T-helper 2 cell (primary cell): Measurements from ENCODE around the gene IFI35.
"Not testable (repeated sequence)": the region's sequence is repeated elsewhere in the genome, so short reads cannot be mapped to it uniquely, and the experiment has no call there.

Experiments used
- DNase-seq, 5 experiments: peaks; one replicate each; pipeline versions ENCODE4 v3.0.0 to v3.0.0-alpha.2; 2012 to 2022
- total RNA-seq, 2 donors: gene quantifications; one replicate each; lab custom pipeline; 2026; lab: John Stamatoyannopoulos, UW

Gene IFI35
- total RNA-seq, result 13.1 to 18.9 reads per million in 2 donors

DNA sequence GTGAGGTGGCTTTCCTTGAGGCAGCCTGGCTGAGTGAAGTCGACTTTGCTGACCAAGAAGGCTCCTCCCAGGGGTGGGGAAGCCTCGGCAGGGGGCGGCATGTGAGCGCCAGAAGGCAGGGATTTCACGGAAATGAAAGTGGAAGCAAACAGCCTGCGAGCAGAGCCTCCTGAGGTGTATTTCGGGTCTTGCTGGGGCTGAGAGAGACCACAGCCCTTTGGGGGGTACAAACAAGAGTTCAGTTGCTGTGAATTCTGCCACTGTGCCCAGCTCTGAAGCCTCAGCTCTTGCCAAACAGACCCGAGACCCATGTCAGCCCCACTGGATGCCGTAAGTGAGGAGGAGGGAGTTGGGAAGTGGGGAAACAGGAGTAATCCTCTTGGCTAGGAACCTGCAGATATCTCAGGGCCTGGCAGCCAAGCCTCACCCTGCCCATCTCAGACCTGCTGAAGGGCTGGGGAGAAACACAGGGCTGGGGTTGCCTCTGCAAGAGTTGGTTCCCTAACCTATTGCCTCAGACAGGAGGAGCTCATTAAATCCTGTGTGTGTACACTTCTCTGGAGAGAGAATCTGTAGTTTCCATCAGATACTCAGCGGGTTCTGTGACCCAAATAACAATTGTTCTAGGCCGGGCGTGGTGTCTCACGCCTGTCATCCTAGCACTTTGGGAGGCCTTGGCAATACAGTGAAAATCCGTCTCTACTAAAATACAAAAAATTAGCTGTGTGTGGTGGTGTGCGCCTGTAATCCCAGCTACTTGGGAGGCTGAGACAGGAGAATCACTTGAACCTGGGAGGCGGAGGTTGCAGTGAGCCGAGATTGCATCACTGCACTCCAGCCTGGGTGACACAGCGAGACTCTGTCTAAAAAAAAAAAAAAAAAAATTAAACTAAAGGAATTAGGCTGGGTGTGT, at the start of gene IFI35:
TSS of gene IFI35 (plus strand) at position 146 of the 913 bp plus-strand sequence. CDS start at position 310, 164 bp downstream.
- DNase-seq, result peak; percentile 52 to 92 (median 73)

DNA sequence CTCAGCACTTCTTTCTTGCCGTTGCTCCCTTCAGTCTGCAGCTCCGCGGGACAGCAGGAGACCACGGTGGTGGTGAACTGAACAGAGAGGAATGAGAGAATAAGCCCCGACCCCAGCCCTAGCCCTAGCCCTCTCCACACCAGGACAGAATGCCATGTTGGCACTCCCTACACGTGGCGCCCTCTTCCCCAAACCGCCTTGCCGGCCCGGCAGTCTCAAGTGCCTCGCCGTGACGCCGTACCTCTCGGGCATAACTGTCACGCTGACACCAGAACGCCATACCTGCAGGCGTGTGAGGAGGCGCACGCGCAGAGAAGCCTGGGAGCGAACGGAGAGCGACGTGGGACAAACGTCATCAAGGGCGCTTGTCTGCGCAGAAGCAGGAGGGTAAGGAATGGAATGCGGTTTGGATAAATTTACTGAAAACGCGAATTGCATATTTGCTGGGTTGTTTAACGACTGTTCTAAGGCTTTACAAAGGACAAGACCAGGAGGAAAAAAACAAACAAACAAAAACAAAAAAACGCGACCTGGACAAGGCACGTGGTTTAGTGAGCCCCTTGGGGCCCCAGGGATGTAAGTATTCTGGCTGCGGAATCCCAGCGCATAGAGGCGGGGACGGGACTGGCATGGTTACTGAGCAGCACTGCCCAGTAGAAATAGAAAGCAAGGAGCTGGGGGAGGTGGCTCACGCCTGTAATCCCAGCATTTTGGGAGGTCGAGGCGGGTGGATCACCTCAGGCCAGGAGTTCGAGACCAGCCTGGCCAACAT, 42.2 kb upstream of the IFI35 start, which contains the start of gene AARSD1:
TSS of gene AARSD1 (minus strand) at position 294 of the 772 bp plus-strand sequence. CDS start at position 280, 14 bp downstream.
- peak; percentile 76 to 95 (median 88) for DNase-seq

DNA sequence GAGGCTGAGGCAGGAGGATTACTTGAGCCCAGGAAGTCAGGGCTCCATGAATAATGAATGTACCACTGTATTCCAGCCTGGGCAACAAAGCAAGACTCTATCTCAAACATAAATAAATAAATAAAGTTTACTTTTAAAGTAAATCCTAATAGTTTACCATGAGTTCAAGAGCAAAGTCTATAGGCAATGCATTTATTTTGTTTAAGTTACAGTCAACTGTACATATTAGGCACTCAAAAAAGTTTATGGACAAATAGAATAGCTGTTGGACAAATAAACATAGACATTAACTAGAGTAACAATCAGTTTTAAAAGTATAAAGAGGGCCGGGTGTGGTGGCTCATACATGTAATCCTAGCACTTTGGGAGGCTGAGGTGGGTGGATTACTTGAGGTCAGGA, 38.7 kb upstream of the IFI35 start:
- no peak for DNase-seq

DNA sequence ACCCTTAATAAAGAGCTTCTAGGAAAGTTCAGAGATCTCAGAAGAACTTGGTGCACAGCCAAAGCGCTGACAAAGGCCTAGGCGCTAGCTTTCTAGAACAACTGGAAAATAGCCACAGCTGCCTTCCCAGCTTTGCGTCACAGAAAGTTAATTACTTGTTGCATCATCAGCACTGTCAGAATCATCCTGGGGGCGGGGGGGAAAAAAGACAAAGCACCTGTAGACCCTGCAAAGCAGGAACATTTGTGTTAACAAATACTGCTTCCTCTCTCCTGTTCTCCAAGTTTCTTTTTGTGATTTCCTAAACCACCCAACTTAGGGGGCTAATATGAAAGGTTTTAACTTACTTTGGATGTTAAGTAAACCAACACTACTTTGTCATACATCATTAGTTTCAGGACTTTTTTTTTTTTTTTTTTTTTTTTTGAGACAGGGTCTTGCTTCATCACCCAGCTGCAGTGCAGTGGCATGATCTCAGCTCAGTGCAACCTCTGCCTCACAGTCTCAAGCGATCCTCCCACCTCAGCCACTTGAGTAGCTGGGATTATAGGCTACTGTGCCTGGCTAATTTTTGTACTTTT, 37.5 kb upstream of the IFI35 start:
- DNase-seq, result no peak

DNA sequence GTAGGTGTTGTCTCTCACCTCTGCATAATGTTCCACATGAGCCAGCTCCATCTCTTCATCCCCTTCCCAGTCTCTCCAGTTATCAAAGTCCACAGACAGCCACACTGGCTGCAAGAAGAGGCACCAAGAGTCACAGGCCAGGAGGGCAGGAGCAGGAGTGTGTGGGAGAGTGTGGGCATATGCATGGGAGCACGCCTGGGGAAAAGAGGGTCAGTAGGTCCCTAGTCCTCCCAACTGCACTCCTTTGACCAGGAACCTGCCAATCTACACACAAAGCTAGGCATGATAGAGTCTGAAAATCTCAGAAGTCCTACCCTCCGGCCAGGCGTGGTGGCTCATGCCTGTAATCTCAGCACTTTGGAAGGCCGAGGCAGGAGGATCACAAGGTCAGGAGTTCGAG, 35.0 kb upstream of the IFI35 start:
- DNase-seq, result no peak

DNA sequence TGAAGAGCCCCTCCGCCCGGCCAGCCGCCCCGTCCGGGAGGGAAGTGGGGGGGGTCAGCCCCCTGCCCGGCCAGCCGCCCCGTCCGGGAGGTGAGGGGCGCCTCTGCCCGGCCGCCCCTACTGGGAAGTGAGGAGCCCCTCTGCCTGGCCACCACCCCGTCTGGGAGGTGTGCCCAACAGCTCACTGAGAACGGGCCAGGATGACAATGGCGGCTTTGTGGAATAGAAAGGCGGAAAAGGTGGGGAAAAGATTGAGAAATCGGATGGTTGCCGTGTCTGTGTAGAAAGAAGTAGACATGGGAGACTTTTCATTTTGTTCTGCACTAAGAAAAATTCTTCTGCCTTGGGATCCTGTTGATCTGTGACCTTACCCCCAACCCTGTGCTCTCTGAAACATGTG, 33.3 kb upstream of the IFI35 start:
- not testable (repeated sequence) for DNase-seq

DNA sequence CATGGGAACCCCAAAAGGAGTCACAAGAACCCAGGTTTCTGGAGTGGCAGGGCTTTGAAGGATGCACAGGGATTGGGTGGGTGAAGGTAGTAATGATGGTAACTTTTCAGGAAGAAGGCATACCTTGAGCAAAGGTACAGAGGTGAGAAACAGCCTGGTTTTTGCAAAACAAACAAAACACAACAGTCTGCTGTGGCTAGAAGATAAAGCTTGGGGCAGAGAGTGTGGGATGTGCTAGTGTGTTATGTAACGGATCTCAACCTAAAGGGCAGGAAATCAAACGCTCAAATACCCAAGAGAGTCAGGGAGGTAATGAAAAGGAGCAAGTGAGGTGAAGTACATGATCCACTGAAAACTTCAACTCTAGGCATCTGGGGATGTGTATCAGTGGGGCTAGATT, 31.3 kb upstream of the IFI35 start:
- DNase-seq, result no peak

DNA sequence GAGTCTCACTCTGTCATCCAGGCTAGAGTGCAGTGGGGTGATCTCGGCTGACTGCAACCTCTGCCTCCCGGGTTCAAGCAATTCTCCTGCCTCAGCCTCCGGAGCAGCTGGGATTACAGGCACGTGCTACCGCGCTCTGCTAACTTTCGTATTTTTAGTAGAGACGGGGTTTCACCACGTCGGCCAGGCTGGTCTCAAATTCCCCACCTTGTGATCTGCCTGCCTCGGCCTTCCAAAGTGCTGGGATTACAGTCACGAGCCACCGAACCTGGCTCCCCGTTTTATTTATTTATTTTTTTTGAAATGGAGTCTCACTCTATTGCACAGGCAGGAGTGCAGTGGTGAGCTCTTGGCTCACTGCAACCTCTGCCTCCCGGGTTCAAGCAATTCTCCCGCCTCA, 30.9 kb upstream of the IFI35 start:
- not testable (repeated sequence) for DNase-seq

DNA sequence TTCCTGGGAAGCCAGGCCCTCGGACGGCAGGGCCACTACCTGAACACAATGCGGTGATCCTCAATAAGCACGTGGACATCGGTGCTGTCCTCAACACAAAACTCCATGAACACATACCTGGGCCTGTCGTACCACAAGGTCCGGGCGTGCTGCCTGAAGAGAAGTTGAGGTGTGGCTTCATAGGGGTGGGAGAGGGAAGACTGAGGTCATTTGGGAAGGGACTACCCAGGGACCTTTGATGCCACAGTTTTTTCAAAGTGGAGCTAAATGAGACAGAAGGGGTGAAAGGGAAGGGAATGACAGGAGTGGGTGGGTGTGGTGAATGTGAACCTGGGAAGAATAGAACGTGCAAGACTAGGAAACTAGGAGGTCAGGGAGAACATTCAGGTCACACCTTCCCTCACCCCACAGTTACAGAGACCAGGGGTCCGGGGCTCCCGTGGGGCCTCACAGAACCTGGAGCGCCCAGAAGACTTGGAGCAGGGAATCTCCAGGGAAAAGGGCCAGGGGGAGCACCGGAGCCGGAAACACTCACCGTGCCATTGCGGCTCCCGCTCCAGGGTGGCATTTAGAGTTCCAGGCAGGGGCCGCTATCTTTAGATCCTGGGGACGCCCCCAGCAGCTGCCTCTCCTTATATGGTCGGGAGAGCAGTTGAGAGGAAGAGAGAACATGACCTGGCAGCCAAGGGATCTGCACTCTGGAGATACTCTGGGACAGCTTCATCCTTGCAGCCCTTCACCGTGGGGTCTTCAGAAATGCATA, 26.9 kb upstream of the IFI35 start, which contains the start of gene PTGES3L:
TSS of gene PTGES3L (minus strand) at position 570 of the 763 bp plus-strand sequence. CDS start at position 543, 27 bp downstream.
- DNase-seq, result peak in 3 of 5 experiments; percentile 5 to 30 (median 11)

DNA sequence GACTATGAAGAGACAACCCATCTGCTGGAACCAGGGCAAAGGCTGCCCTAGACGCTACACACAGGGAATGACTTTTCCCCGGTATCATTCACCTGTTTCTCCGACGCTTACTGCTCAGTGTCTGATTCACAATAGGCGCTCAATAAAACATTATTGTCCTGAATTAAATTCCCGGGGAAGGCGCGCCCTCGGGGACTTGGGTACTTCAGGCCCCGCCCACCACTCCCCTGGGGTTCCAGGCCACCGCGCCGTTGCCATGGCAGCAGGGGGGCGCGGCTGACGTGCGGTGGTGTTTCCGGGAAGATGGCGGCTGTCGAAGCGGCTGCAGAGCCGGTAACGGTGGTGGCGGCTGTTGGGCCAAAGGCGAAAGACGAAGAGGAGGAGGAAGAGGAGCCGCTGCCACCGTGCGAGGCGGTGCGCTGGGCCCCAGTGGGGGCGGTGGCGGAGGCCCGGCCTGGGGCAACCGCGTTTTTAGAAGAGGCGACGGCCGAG, 26.3 kb upstream of the IFI35 start, which contains the start of gene RUNDC1:
TSS of gene RUNDC1 (plus strand) at position 292 of the 492 bp plus-strand sequence. CDS start at position 304, 12 bp downstream.
- DNase-seq, result peak; percentile 82 to 92 (median 88)

DNA sequence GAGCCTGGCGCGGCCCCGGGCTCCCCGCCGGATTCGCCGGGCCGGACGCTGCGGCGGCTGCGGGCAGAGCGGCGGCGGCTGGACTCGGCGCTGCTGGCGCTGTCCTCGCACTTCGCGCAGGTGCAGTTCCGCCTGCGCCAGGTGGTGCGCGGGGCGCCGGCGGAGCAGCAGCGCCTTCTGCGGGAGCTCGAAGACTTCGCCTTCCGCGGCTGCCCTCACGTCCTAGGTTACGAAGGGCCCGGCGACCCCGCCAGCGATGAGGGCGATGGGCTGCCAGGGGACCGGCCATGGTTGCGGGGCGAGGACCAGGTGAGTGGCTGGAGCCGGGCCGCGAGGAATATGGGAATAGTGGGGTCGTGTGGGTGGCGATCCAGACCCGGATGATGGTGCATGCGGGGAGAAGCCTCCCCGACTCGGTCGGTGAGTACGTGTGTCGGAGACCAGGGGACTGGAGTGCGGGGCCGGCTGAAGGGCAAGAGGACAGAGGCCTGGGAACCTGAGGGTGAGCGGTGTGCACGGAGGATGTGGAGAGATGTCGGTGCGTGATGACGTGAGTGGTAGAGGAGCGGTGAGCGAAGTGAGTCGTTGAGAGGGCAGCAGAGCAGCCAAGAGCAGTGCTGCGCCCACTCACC, 25.7 kb upstream of the IFI35 start:
- peak; percentile 24 to 83 (median 47) for DNase-seq

DNA sequence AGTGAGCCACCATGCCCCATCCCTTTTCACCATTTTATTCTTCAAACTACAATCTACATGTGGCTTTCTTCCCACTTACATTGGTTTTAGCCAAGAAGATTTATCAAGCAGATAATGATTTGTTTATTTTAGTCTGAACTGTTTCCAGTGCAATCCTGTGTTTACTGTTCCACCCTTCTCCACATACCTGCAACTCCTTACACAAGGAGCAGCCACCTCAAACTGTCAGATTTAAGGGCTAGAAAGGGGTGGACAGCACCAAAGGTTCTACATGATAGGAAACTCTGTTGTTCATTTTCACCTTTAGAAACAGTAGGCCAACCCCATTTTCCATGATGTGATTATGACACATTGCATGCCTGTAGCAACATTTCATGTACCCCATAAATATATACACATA, 24.3 kb upstream of the IFI35 start:
- DNase-seq, result no peak

DNA sequence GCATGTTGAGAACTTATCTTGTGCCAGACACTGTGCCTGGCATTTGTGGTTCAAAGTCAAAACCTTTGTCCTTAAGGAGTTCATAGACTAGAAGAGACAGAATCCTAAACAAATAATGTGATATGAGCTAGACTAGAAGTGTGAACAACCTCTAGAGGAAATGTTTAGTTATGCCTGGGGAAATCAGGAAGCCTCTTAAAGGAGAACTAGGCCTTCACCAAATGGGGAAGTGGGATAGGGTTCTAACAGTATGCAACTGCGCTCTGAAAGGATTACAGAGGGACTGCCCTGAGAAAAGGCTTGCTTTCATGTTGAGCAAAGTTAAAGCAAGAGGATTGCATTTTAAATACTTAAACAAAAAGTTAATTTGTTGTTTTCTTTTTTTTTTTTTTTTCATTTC, 21.4 kb upstream of the IFI35 start:
- DNase-seq, result no peak

DNA sequence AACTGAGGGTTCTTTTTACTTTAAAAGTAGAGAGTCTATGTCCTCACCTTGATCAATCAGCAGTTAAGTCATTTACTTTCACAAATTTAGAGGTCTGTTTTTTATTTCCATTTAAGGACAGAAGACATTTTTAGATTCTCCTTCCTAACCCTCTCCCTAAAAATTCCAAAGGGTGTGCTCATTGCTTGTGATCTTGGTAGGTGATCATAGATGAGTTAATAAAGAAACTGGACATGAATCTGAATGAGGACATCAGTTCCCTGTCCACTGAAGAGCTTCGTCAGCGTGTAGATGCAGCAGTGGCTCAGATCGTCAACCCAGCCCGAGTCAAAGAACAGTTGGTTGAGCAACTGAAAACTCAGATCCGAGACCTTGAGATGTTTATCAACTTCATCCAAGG, 17.4 kb upstream of the IFI35 start:
- no peak for DNase-seq

DNA sequence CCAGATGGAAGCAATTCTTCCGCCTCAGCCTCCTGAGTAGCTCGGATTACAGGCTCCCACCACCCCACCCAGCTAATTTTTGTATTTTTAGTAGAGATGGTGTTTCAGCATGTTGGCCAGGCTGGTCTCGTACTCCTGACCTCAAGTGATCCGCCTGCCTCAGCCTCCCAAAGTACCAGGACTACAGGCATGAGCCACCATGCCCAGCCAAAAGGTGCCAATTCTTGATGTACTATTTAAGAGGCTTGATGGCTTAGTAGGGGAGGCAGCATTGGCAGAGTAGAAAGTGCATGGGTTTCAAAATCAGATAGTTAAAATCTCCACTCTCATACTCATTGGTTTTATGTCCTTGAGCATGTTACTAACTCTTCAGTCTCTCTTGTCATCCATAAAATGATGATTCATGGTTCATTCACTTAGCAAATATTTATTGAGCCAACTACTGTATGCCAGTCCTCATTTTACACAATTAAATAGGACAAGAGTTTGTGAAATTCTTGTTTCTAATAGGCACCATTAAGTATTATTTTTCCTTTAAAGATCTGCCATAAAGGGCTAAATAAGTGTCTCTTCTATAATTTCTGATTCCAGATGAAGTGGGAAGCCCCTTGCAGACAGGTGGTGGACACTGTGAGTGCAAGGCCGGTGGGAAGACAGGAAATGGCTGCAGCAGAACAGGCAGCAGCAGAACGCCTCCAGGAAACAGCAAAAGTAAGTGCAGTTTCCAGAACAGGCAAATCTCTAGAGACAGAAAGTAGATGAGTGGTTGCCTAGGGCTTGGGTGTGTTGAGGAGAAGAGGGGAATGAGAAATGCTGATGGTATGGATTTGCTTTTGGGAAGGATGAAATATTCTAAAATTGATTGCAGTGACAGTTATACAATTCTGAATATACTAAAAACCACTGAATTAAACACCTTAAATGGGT, 16.6 kb upstream of the IFI35 start:
- no peak for DNase-seq

DNA sequence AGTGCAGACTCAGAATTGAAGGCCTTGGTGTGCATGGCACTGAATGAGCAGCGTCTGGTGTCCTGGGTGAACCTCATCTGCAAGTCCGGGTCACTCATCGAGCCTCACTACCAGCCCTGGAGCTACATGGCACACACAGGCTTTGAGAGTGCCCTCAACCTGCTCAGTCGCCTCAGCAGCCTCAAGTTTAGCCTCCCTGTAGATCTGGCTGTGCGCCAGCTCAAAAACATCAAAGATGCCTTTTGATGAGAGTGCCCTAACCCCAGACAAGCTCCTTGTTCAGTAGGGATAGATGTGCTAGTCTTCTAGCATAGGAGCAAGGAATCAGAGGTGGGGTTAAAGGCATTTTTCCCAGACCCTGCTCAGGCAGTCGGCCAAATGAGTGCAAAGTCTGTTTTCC, 15.1 kb upstream of the IFI35 start:
- DNase-seq, result no peak

DNA sequence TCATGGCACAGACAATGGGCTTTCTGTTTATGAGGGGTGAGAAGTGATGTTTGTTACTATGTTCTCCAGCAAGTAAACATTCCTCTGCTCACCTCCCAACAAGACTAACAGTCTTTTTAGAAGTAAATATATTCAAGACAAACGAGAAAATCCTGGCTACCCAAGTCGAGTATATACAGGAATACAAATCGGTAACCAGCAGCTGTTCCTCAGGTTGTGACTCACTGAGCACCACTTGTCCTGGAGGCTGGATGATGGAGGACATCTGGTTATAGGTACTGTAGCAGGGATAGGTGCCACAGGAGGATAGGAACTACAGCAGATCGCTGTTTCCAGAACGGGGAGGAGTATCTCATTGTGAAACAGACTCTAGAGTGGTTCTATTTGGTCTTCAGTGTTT, 13.7 kb upstream of the IFI35 start:
- DNase-seq, result no peak

DNA sequence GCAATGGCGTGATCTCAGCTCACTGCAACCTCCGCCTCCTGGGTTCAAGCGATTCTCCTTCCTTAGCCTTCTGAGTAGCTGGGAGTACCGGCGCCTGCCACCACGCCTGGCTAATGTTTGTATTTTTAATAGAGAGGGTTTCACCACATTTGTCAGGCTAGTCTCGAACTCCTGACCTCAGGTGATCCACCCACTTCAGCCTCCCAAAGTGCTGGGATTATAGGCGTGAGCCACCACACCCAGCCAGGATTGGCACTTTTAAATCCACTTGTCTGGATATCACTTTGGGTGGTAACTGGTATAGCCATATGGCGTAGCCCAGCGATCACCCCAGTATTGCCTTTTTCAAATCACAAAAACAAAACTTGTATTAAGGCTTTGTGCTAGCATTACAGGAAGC, 12.7 kb upstream of the IFI35 start:
- not testable (repeated sequence) for DNase-seq

DNA sequence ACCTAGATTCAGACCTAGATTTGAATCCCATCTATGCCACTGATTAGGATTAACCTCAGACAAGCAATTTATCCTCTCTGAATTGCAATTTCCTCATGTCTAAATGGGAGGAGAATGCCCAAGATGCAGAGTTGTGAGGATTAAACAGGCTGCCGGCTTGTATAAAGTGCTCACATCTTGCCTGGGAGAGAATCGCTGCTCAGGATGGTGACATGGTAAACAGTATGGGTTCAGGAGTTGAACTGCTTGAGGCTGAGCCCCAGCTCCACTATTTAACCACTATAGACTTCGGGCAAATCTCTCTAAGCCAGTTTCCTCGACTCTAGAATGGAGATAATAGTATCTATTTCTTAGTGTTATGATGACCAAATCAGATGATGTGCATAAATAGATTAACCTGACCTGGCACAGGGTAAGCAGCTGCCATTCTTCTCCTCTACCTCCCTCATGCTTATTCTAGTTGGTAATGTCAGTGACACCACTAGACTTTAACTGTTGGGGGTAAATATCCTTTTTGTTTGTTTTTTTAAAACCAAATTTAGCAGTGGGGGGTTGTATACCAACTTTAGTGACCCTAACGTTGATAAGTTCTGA, 9.1 kb upstream of the IFI35 start:
- DNase-seq, result no peak
